Endothelial cell of umbilical vein (primary cell): ENCODE data around the gene EFTUD2. TPM values are rescaled to one million over a fixed set of nuclear protein-coding genes. Genes with fewer than 3 reads are reported as not detected.

Experiments
- BruUV-seq: library from RNA; stranded (reverse); fragments of 400-500 nt; replicated peaks from 2 replicates; lab custom pipeline; 2021; lab: Mats Ljungman, UMichigan
- CTCF ChIA-PET: fragments of 300-600, 350-600 bp; sonication (Branson Sonifier 250); formaldehyde crosslinking; loops from one replicate; lab custom pipeline; 2021; ENCODE audit warnings: antibody characterized with exemption, inconsistent platforms; lab: Charles Lee
- POLR2A ChIA-PET: fragments of 300-600, 350-600 bp; sonication (Branson Sonifier 250); formaldehyde crosslinking; loops from one replicate; lab custom pipeline; 2021; ENCODE audit warnings: antibody characterized with exemption, inconsistent platforms; lab: Charles Lee
- DNase-seq: peaks from one replicate; pipeline ENCODE4 v3.0.0-alpha.2; 2011; ENCODE audit warnings: low read depth, low spot score
- FAIRE-seq: peaks from 2 replicates; lab custom pipeline; 2011; peaks lifted over from hg19 to GRCh38; lab: Jason Lieb, UNC
- H2AFZ ChIP-seq: 2 replicates; pipeline ENCODE4 v1.6.0; 2012; ENCODE audit warnings: low read depth, low read length, control low read depth, inconsistent platforms
- H3K27ac ChIP-seq: 2 replicates; pipeline ENCODE4 v1.5.1; 2011; ENCODE audit warnings: low read depth, mild to moderate bottlenecking, control low read depth, low read length, moderate library complexity; ENCODE audit not compliant: insufficient read depth
- H3K27me3 ChIP-seq, 2 experiments: 2 replicates each; pipeline versions ENCODE4 v1.6.0 to v1.6.1; 2011; ENCODE audit warnings: low read length in 2 of 2, mixed read lengths in 1 of 2; ENCODE audit not compliant: control insufficient read depth in 2 of 2, insufficient read depth in 2 of 2
- H3K36me3 ChIP-seq, 2 experiments: 2 replicates in 1 of 2; 3 replicates in 1 of 2; pipeline ENCODE4 v1.5.1; 2011; ENCODE audit warnings: low read length in 2 of 2, mild to moderate bottlenecking in 1 of 2, moderate library complexity in 1 of 2; ENCODE audit not compliant: control insufficient read depth in 2 of 2, insufficient read depth in 2 of 2; ENCODE audit errors: extremely low read depth in 1 of 2
- H3K4me1 ChIP-seq: 3 replicates; pipeline ENCODE4 v1.5.1; 2011; ENCODE audit warnings: mild to moderate bottlenecking, low read length; ENCODE audit not compliant: control insufficient read depth, insufficient read depth; ENCODE audit errors: extremely low read depth
- H3K4me2 ChIP-seq: 2 replicates; pipeline ENCODE4 v1.6.1; 2011; ENCODE audit warnings: low read length, control low read depth, mixed read lengths; ENCODE audit not compliant: insufficient read depth
- H3K4me3 ChIP-seq, 3 experiments: fragments of 200-600 bp in 1 of 3; sonication (generic), shearing (Covaris generic) in 1 of 3; replicated peaks in 1 of 3; 2 replicates each; pipeline ENCODE4 v1.5.1; 2011 to 2016; ENCODE audit warnings: control low read depth in 3 of 3, low read length in 3 of 3, mild to moderate bottlenecking in 2 of 3, inconsistent platforms in 1 of 3, low read depth in 1 of 3, moderate library complexity in 1 of 3; ENCODE audit not compliant: insufficient read depth in 1 of 3
- H3K79me2 ChIP-seq: 2 replicates; pipeline ENCODE4 v1.6.0; 2012; ENCODE audit warnings: low read length, inconsistent platforms; ENCODE audit not compliant: control insufficient read depth, insufficient read depth
- H3K9ac ChIP-seq: replicated peaks from 2 replicates; pipeline ENCODE3; 2011; ENCODE audit warnings: low read length, control low read depth; ENCODE audit not compliant: insufficient read depth; ENCODE audit errors: extremely low read depth
- H3K9me1 ChIP-seq: replicated peaks from 3 replicates; pipeline ENCODE4 v1.6.0; 2011; ENCODE audit warnings: mild to moderate bottlenecking, low read length; ENCODE audit not compliant: control insufficient read depth, insufficient read depth; ENCODE audit errors: extremely low read depth
- H3K9me3 ChIP-seq: replicated peaks from 2 replicates; pipeline ENCODE4 v1.5.1; 2012; ENCODE audit warnings: low read length, inconsistent platforms; ENCODE audit not compliant: control insufficient read depth, insufficient read depth
- H4K20me1 ChIP-seq: replicated peaks from 2 replicates; pipeline ENCODE3; 2011; ENCODE audit warnings: mild to moderate bottlenecking, low read length; ENCODE audit not compliant: control insufficient read depth, insufficient read depth; ENCODE audit errors: extremely low read depth
- EZH2 ChIP-seq: IDR thresholded peaks from 2 replicates; pipeline ENCODE4 v1.6.1; 2012; ENCODE audit warnings: borderline replicate concordance, low read depth, mild to moderate bottlenecking, moderate library complexity, low read length, inconsistent platforms; ENCODE audit not compliant: severe bottlenecking
- FOS ChIP-seq: IDR thresholded peaks from 2 replicates; pipeline ENCODE4 v1.6.1; 2011; ENCODE audit warnings: mild to moderate bottlenecking, low read length, moderate library complexity, borderline replicate concordance; ENCODE audit not compliant: insufficient read depth
- GATA2 ChIP-seq: IDR thresholded peaks from 2 replicates; pipeline ENCODE4 v1.7.0; 2011; ENCODE audit warnings: low read depth, mild to moderate bottlenecking, moderate library complexity, mixed read lengths, low read length; ENCODE audit not compliant: insufficient read length, insufficient read depth
- POLR2A ChIP-seq: IDR thresholded peaks from 2 replicates; pipeline ENCODE4 v1.6.1; 2012; ENCODE audit warnings: low read depth, mild to moderate bottlenecking, control low read depth, low read length
- dilution Hi-C: fragments of 300-500 bp; cut with MboI; formaldehyde crosslinking; loops from one replicate; pipeline ENCODE4 v1.15.0; 2019; ENCODE audit warnings: low sequenced_read_pairs; ENCODE audit not compliant: extremely low pct_ligation_motif_present
- intact Hi-C: fragments of 100-400 bp; cut with micrococcal nuclease; formaldehyde crosslinking; loops from one replicate; pipeline ENCODE4 v1.10.0; 2022
- polyA plus RNA-seq, 4 experiments: library from polyadenylated mRNA; depleted of rRNA in 3 of 4; stranded (reverse) in 3 of 4; unstranded in 1 of 4; fragments of >200 nt; gene quantifications; 2 replicates each; pipeline versions ENCODE4 v1.2.1 to v1.2.3, GENCODE V29; 2011 to 2012; ENCODE audit warnings: missing spikeins in 1 of 4
- total RNA-seq: library from RNA; stranded (reverse); gene quantifications from 2 replicates; pipeline ENCODE4 v1.2.3, GENCODE V29; 2021
- TF ChIP-seq, protein P1 (sequence below), 2 donors: IDR thresholded peaks; 1 replicate in 1 of 2; 2 replicates in 1 of 2; pipeline ENCODE4 v1.5.1; 2011; ENCODE audit warnings: low read length in 2 of 2, mild to moderate bottlenecking in 2 of 2, moderate library complexity in 2 of 2, control low read depth in 1 of 2, inconsistent platforms in 1 of 2, low read depth in 1 of 2; ENCODE audit not compliant: insufficient read depth in 1 of 2; ENCODE audit errors: extremely low read depth in 1 of 2
- TF ChIP-seq, protein P2 (sequence below): IDR thresholded peaks from 2 replicates; pipeline ENCODE4 v1.6.1; 2011; ENCODE audit not compliant: insufficient read depth, insufficient read length

Gene EFTUD2
- total and polyA plus RNA-seq, 2 donors (not counting 3 experiments of a cell fraction or from before 2014, with no cell fraction given), result 125 to 170 TPM

DNA sequence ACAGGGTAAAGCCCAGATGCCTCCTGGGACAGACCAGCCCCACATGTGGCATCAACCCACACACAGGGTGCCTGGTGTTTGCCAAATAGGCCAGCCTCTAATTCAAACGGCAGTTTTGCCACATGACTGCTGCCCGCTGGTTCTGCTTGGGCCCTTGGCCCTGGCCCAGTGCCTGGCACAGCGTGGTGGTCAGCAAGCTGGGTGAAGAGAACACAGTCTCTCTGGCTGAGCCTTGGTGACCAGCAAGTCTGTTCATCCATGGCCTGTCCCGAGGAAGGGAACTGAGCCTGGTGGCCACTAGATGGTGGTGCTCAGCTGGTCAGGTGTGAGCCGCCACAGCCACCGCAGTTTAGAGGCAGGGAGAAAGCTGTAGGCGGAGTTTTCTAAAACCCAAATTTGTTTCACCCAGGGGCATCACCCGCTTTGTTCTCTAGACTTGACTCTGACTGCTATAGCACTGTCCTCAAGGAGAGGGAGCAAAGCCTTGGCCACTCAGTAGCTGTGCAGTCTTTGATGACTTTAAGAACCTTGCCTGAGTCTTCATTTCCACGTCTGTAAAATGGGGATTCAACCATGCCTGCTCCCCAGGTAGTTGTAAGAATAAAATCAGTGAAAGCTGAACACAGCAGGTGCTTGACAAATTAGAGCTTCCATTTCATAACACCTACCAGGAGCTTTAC is 20.8 kb upstream of the EFTUD2 start:
- FAIRE-seq (peak; percentile 96), DNase-seq (peak; percentile 76)
- dilution Hi-C loops, result no loop called here
- H3K4me2 ChIP-seq, result no peak overlapping the region
- H3K4me1 ChIP-seq, result peaks cover 8% of the 10 kb centered on the region
- H3K4me3 ChIP-seq, result no peak overlapping the region
- POLR2A ChIA-PET, result no interaction called here
- no peaks in the 10 kb centered on the region for H3K9me3 ChIP-seq
- no peak overlapping the region for H2AFZ ChIP-seq
- no peaks in the 10 kb centered on the region for H4K20me1 ChIP-seq
- H3K9me1 ChIP-seq, result no peaks in the 10 kb centered on the region
- H3K36me3 ChIP-seq, result no peaks in the 10 kb centered on the region
- TF ChIP-seq, protein P1, sequence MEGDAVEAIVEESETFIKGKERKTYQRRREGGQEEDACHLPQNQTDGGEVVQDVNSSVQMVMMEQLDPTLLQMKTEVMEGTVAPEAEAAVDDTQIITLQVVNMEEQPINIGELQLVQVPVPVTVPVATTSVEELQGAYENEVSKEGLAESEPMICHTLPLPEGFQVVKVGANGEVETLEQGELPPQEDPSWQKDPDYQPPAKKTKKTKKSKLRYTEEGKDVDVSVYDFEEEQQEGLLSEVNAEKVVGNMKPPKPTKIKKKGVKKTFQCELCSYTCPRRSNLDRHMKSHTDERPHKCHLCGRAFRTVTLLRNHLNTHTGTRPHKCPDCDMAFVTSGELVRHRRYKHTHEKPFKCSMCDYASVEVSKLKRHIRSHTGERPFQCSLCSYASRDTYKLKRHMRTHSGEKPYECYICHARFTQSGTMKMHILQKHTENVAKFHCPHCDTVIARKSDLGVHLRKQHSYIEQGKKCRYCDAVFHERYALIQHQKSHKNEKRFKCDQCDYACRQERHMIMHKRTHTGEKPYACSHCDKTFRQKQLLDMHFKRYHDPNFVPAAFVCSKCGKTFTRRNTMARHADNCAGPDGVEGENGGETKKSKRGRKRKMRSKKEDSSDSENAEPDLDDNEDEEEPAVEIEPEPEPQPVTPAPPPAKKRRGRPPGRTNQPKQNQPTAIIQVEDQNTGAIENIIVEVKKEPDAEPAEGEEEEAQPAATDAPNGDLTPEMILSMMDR (IDR thresholded peaks at IDR 0.05; ENCODE audit: extremely low read depth in 1 of 2, insufficient read depth in 1 of 2, low read depth in 1 of 2, low read length in 2 of 2), result peak; percentile 75 to 84
- no peak for TF ChIP-seq POLR2A
- no peak for TF ChIP-seq EZH2
- TF ChIP-seq FOS, result no peak
- TF ChIP-seq GATA2, result no peak
- TF ChIP-seq, protein P2, sequence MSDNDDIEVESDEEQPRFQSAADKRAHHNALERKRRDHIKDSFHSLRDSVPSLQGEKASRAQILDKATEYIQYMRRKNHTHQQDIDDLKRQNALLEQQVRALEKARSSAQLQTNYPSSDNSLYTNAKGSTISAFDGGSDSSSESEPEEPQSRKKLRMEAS, result no peak
- H3K27ac ChIP-seq, result no peak overlapping the region
- CTCF ChIA-PET, result interaction anchor here (0.6 to 9.9 kb wide), 55 partner anchors 9 to 586 kb away, joined by 3 to 331 read pairs (median 5); partner anchors contain the start of genes ACBD4, DCAKD, EFTUD2 and NMT1
- H3K9ac ChIP-seq, result no peak overlapping the region
- BruUV-seq, result no TSS peak
- H3K27me3 ChIP-seq, result peaks cover 0 to 11% of the 10 kb centered on the region in 2 experiments
- intact Hi-C loops, result loop anchor here (1.0 kb wide), 4 partner anchors 19 to 213 kb away; no protein-coding TSS in a partner anchor
- no peaks in the 10 kb centered on the region for H3K79me2 ChIP-seq
